HCT116 (cell line): ENCODE measurements around the gene FARP1.

Experiments
- CTCF ChIP-seq, 3 experiments: fragments of 200-600 bp in 1 of 3; sonication (generic) in 1 of 3; IDR thresholded peaks in 2 of 3; conservative IDR thresholded peaks in 1 of 3; 2 replicates each; pipeline ENCODE4 v1.5.1; 2012 to 2017; ENCODE audit warnings: low read depth in 2 of 3, low read length in 2 of 3, antibody characterized with exemption in 1 of 3, borderline replicate concordance in 1 of 3, control low read depth in 1 of 3, mild to moderate bottlenecking in 1 of 3, mixed read lengths in 1 of 3, mixed run types in 1 of 3, moderate library complexity in 1 of 3; ENCODE audit not compliant: insufficient read depth in 1 of 3
- EGR1 ChIP-seq: IDR thresholded peaks from 2 replicates; pipeline ENCODE4 v1.6.1; 2012; ENCODE audit warnings: low read depth
- EZH2phosphoT487 ChIP-seq: fragments of 200-600 bp; IDR thresholded peaks from 2 replicates; pipeline ENCODE4 v1.6.1; 2018; ENCODE audit warnings: antibody characterized with exemption, borderline replicate concordance
- POLR2A ChIP-seq: IDR thresholded peaks from 2 replicates; pipeline ENCODE4 v1.7.0; 2011; ENCODE audit warnings: borderline replicate concordance; ENCODE audit not compliant: insufficient read depth, insufficient read length; ENCODE audit errors: extremely low read depth

- TF ChIP-seq CTCF (IDR thresholded peaks at IDR 0.05 in 2 of 3, conservative IDR thresholded peaks at IDR 0.05 in 1 of 3; ENCODE audit: borderline replicate concordance in 1 of 3, insufficient read depth in 1 of 3, low read depth in 2 of 3, low read length in 2 of 3) (no peak), EGR1 (no peak), EZH2phosphoT487 (no peak), POLR2A (no peak)
These were observed 316.3 kb downstream of the FARP1 start for GRCh38 chr13:98459171-98459681.
